ENCODE measurements around the gene FAT1.
"Not testable (repeated sequence)": the region's sequence is repeated elsewhere in the genome, so short reads cannot be mapped to it uniquely, and the experiment has no call there.

FAT1 gene

GRCh38 chr4:186698028-186698427 lies 25.6 kb downstream of the FAT1 start:
- no peak for DNase-seq (ENCODE audit: low read depth)

- no peak for DNase-seq (ENCODE audit: low read depth)
Measured at GRCh38 chr4:186695392-186695791, 28.3 kb downstream of the FAT1 start.

GRCh38 chr4:186693894-186694293 lies 29.8 kb downstream of the FAT1 start:
- no peak for DNase-seq (ENCODE audit: low read depth)

GRCh38 chr4:186693159-186693815 lies 30.4 kb downstream of the FAT1 start:
- peak; percentile 69 for DNase-seq (ENCODE audit: low read depth)

GRCh38 chr4:186691396-186691795 lies 32.3 kb downstream of the FAT1 start:
- DNase-seq (ENCODE audit: low read depth) = no peak

- DNase-seq (ENCODE audit: low read depth) = no peak
Measured at GRCh38 chr4:186689476-186689875, 34.2 kb downstream of the FAT1 start.

GRCh38 chr4:186688150-186688943 lies 35.3 kb downstream of the FAT1 start:
- no peak for DNase-seq (ENCODE audit: low read depth)

- DNase-seq (ENCODE audit: low read depth) = no peak
Measured at GRCh38 chr4:186687265-186687664, 36.4 kb downstream of the FAT1 start.

GRCh38 chr4:186685767-186686183 lies 37.9 kb downstream of the FAT1 start:
- peak; percentile 44 for DNase-seq (ENCODE audit: low read depth)

GRCh38 chr4:186684889-186685309 lies 38.8 kb downstream of the FAT1 start:
- DNase-seq (ENCODE audit: low read depth) = no peak

- no peak for DNase-seq (ENCODE audit: low read depth)
Measured at GRCh38 chr4:186684220-186684619, 39.4 kb downstream of the FAT1 start.

- DNase-seq (ENCODE audit: low read depth) = no peak
Measured at GRCh38 chr4:186680641-186681040, 43.0 kb downstream of the FAT1 start.

- peak; percentile 76 for DNase-seq (ENCODE audit: low read depth)
Measured at GRCh38 chr4:186676531-186677161, 47.0 kb downstream of the FAT1 start.

- DNase-seq (ENCODE audit: low read depth) = no peak
Measured at GRCh38 chr4:186669735-186670134, 53.9 kb downstream of the FAT1 start.

GRCh38 chr4:186669159-186669731 lies 54.4 kb downstream of the FAT1 start:
- peak; percentile 67 for DNase-seq (ENCODE audit: low read depth)

- DNase-seq (ENCODE audit: low read depth) = no peak
Measured at GRCh38 chr4:186666750-186667149, 56.9 kb downstream of the FAT1 start.

- no peak for DNase-seq (ENCODE audit: low read depth)
Measured at GRCh38 chr4:186666252-186666651, 57.4 kb downstream of the FAT1 start.

- no peak for DNase-seq (ENCODE audit: low read depth)
Measured at GRCh38 chr4:186660403-186660802, 63.3 kb downstream of the FAT1 start.

GRCh38 chr4:186659935-186660334 lies 63.7 kb downstream of the FAT1 start:
- no peak for DNase-seq (ENCODE audit: low read depth)

GRCh38 chr4:186659456-186659855 lies 64.2 kb downstream of the FAT1 start:
- DNase-seq (ENCODE audit: low read depth) = not testable (repeated sequence)

GRCh38 chr4:186658657-186659056 lies 65.0 kb downstream of the FAT1 start:
- no peak for DNase-seq (ENCODE audit: low read depth)

- DNase-seq (ENCODE audit: low read depth) = no peak
Measured at GRCh38 chr4:186657764-186658163, 65.9 kb downstream of the FAT1 start.

- no peak for DNase-seq (ENCODE audit: low read depth)
Measured at GRCh38 chr4:186653969-186654368, 69.7 kb downstream of the FAT1 start.

Measured in fibroblast of gingiva (primary cell).